ENCODE measurements around the gene CCM2.

The CCM2 gene

GRCh38 chr7:45036796-45037195, 36.8 kb downstream of the CCM2 start:
- H4K20me1 ChIP-seq (ENCODE audit: insufficient read depth, low read length) = peaks cover 31% of the 10 kb centered on the region; the same call in 1 of the 2 replicates
- H3K4me3 ChIP-seq (ENCODE audit: low read length) = no peak overlapping the region
- no peak for TF ChIP-seq EZH2 (optimal IDR thresholded peaks at IDR 0.05; ENCODE audit: low read depth, low read length)
- TF ChIP-seq EZH2phosphoT487 (IDR thresholded peaks at IDR 0.05; ENCODE audit: low read length) = no peak
- TF ChIP-seq CTCF (IDR thresholded peaks at IDR 0.05; ENCODE audit: low read length) = no peak
- no peak for DNase-seq
- no peaks in the 10 kb centered on the region for H3F3A ChIP-seq (ENCODE audit: insufficient read depth, low read length)
- no peaks in the 10 kb centered on the region for H3K9me2 ChIP-seq (replicated peaks; ENCODE audit: insufficient read depth, low read length)
- H3K4me2 ChIP-seq (ENCODE audit: low read depth, low read length) = no peak overlapping the region
- peaks cover 98% of the 10 kb centered on the region for H3K79me2 ChIP-seq (ENCODE audit: low read length)
- H3K36me3 ChIP-seq (replicated peaks; ENCODE audit: insufficient read depth, low read length) = peaks cover 15% of the 10 kb centered on the region
- no peaks in the 10 kb centered on the region for H3K9me3 ChIP-seq (replicated peaks; ENCODE audit: insufficient read depth, low read length)
- H2AFZ ChIP-seq (ENCODE audit: low read length) = no peak overlapping the region
- no peaks in the 10 kb centered on the region for H3K27me3 ChIP-seq (replicated peaks; ENCODE audit: insufficient read depth, low read length)
- H3K27ac ChIP-seq (ENCODE audit: low read length) = no peak overlapping the region
- H3K9ac ChIP-seq (ENCODE audit: low read length) = no peak overlapping the region
- H3K4me1 ChIP-seq (ENCODE audit: low read length) = 0 out of 2 replicates have a peak, but pooled peaks cover 11% of the 10 kb centered on the region

- Histone ChIP-seq H3K9me3 (replicated peaks; ENCODE audit: insufficient read depth, low read length) (no peaks in the 10 kb centered on the region), H2AFZ (ENCODE audit: low read length) (no peak overlapping the region), H3K4me2 (ENCODE audit: low read depth, low read length) (no peak overlapping the region), H3F3A (ENCODE audit: insufficient read depth, low read length) (no peaks in the 10 kb centered on the region), H3K4me3 (ENCODE audit: low read length) (no peak overlapping the region), H3K9ac (ENCODE audit: low read length) (no peak overlapping the region), H3K79me2 (ENCODE audit: low read length) (peaks cover 96% of the 10 kb centered on the region), H3K4me1 (ENCODE audit: low read length) (0 out of 2 replicates have a peak, but pooled peaks cover 11% of the 10 kb centered on the region), H4K20me1 (ENCODE audit: insufficient read depth, low read length) (peaks cover 23% of the 10 kb centered on the region; the same call in 1 of the 2 replicates), H3K36me3 (replicated peaks; ENCODE audit: insufficient read depth, low read length) (peaks cover 15% of the 10 kb centered on the region), H3K27me3 (replicated peaks; ENCODE audit: insufficient read depth, low read length) (no peaks in the 10 kb centered on the region), H3K9me2 (replicated peaks; ENCODE audit: insufficient read depth, low read length) (no peaks in the 10 kb centered on the region), H3K27ac (ENCODE audit: low read length) (no peak overlapping the region)
- TF ChIP-seq CTCF (IDR thresholded peaks at IDR 0.05; ENCODE audit: low read length) (no peak), EZH2phosphoT487 (IDR thresholded peaks at IDR 0.05; ENCODE audit: low read length) (no peak), EZH2 (optimal IDR thresholded peaks at IDR 0.05; ENCODE audit: low read depth, low read length) (no peak)
- DNase-seq = no peak
Observed at GRCh38 chr7:45037876-45038275, 37.9 kb downstream of the CCM2 start.

DNA sequence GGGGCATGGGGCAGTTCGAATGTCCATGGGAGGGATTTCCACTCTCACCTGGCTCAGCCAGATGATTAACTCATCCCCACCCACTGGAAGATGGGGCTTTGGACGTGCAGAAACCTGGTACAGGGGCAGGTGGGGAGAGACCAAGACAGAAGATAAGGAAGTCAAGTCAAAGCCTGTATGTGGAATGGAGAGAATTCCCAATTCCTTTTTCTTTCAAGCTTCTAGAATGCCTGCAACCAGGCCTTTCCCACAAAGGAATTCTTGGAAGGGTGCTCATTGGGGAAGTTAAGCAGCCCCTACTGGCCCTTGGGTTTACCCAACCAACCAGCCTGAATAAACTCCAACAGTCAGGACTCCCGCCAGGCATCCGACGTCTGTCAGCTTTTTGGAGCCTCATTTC, 39.1 kb downstream of the CCM2 start:
- Histone ChIP-seq H2AFZ (ENCODE audit: low read length) (no peak overlapping the region), H3K9me2 (replicated peaks; ENCODE audit: insufficient read depth, low read length) (no peaks in the 10 kb centered on the region), H3K4me1 (ENCODE audit: low read length) (0 out of 2 replicates have a peak, but pooled peaks cover 4% of the 10 kb centered on the region), H3K79me2 (ENCODE audit: low read length) (peaks cover 94% of the 10 kb centered on the region), H3K4me3 (ENCODE audit: low read length) (no peak overlapping the region), H4K20me1 (ENCODE audit: insufficient read depth, low read length) (peaks cover 23% of the 10 kb centered on the region; the same call in 1 of the 2 replicates), H3K9ac (ENCODE audit: low read length) (no peak overlapping the region), H3F3A (ENCODE audit: insufficient read depth, low read length) (no peaks in the 10 kb centered on the region), H3K36me3 (replicated peaks; ENCODE audit: insufficient read depth, low read length) (peaks cover 15% of the 10 kb centered on the region), H3K9me3 (replicated peaks; ENCODE audit: insufficient read depth, low read length) (no peaks in the 10 kb centered on the region), H3K27ac (ENCODE audit: low read length) (no peak overlapping the region), H3K27me3 (replicated peaks; ENCODE audit: insufficient read depth, low read length) (no peaks in the 10 kb centered on the region), H3K4me2 (ENCODE audit: low read depth, low read length) (no peak overlapping the region)
- TF ChIP-seq EZH2phosphoT487 (IDR thresholded peaks at IDR 0.05; ENCODE audit: low read length) = no peak
- TF ChIP-seq CTCF (IDR thresholded peaks at IDR 0.05; ENCODE audit: low read length) = no peak
- no peak for TF ChIP-seq EZH2 (optimal IDR thresholded peaks at IDR 0.05; ENCODE audit: low read depth, low read length)
- DNase-seq = no peak
